Neural progenitor cell (in vitro differentiated cells): Measurements from ENCODE around the gene WSB2. TPM values are rescaled to one million over a fixed set of nuclear protein-coding genes. Genes with fewer than 3 reads are reported as not detected.

Experiments
- DNase-seq: peaks from one replicate; pipeline ENCODE4 v3.0.0-alpha.2; 2016; ENCODE audit warnings: low spot score
- H2AFZ ChIP-seq: fragments of 200-600 bp; sonication (generic); replicated peaks from 2 replicates; pipeline ENCODE4 v1.6.1; 2016; ENCODE audit warnings: antibody characterized with exemption
- H3F3A ChIP-seq: fragments of 200-600 bp; sonication (generic); 2 replicates; pipeline ENCODE4 v1.6.1; 2016; ENCODE audit warnings: antibody characterized with exemption, low read depth
- H3K27ac ChIP-seq: fragments of 200-600 bp; sonication (generic); 2 replicates; pipeline ENCODE4 v1.5.1; 2016; ENCODE audit warnings: mild to moderate bottlenecking
- H3K27me3 ChIP-seq: fragments of 200-600 bp; sonication (generic); 2 replicates; pipeline ENCODE4 v1.6.1; 2016; ENCODE audit warnings: mild to moderate bottlenecking, moderate library complexity
- H3K36me3 ChIP-seq: fragments of 200-600 bp; sonication (generic); 2 replicates; pipeline ENCODE4 v1.5.1; 2016
- H3K4me1 ChIP-seq: fragments of 200-600 bp; sonication (generic); 2 replicates; pipeline ENCODE4 v1.6.1; 2016; ENCODE audit warnings: mixed run types
- H3K4me2 ChIP-seq: fragments of 200-600 bp; sonication (generic); 2 replicates; pipeline ENCODE4 v1.6.1; 2016
- H3K4me3 ChIP-seq: fragments of 200-600 bp; sonication (generic); 2 replicates; pipeline ENCODE4 v1.5.1; 2016
- H3K79me2 ChIP-seq: fragments of 200-600 bp; sonication (generic); 2 replicates; pipeline ENCODE4 v1.6.1; 2016; ENCODE audit warnings: low read depth
- H3K9ac ChIP-seq: fragments of 200-600 bp; sonication (generic); 2 replicates; pipeline ENCODE4 v1.6.1; 2016
- H3K9me3 ChIP-seq: fragments of 200-600 bp; sonication (generic); 2 replicates; pipeline ENCODE4 v1.5.1; 2016; ENCODE audit warnings: low read depth
- H4K20me1 ChIP-seq: fragments of 200-600 bp; sonication (generic); 2 replicates; pipeline ENCODE4 v1.6.1; 2016; ENCODE audit warnings: low read depth
- H3K27ac Mint-ChIP-seq: 3 replicates; pipeline ENCODE4 v1.8.0; 2021; ENCODE audit warnings: mixed read lengths
- H3K27me3 Mint-ChIP-seq: 2 replicates; pipeline ENCODE4 v1.8.0; 2022; ENCODE audit warnings: low read depth, mild to moderate bottlenecking, inconsistent platforms, moderate library complexity, mixed read lengths; ENCODE audit not compliant: insufficient read depth
- H3K36me3 Mint-ChIP-seq: 3 replicates; pipeline ENCODE4 v1.8.0; 2021; ENCODE audit warnings: mixed read lengths
- H3K4me1 Mint-ChIP-seq: 3 replicates; pipeline ENCODE4 v1.8.0; 2021; ENCODE audit warnings: mixed read lengths
- H3K4me3 Mint-ChIP-seq: 3 replicates; pipeline ENCODE4 v1.8.0; 2021; ENCODE audit warnings: mild to moderate bottlenecking, moderate library complexity, mixed read lengths
- H3K9me3 Mint-ChIP-seq: 3 replicates; pipeline ENCODE4 v1.8.0; 2020; ENCODE audit warnings: mixed read lengths
- EZH2 ChIP-seq: fragments of 200-600 bp; sonication (generic); IDR thresholded peaks from 2 replicates; pipeline ENCODE4 v1.6.1; 2017; ENCODE audit warnings: antibody characterized with exemption, mild to moderate bottlenecking, moderate library complexity
- EZH2phosphoT487 ChIP-seq: fragments of 200-600 bp; sonication (generic); IDR thresholded peaks from 2 replicates; pipeline ENCODE4 v1.6.1; 2017; ENCODE audit warnings: antibody characterized with exemption
- total RNA-seq: library from RNA; depleted of rRNA; stranded (reverse); fragments of >200 nt; gene quantifications from 2 replicates; pipeline ENCODE4 v1.2.3, GENCODE V29; 2015; ENCODE audit warnings: low replicate concordance
- TF ChIP-seq, protein P1 (sequence below): fragments of 200-600 bp; sonication (generic); IDR thresholded peaks from 2 replicates; pipeline ENCODE4 v1.5.1; 2017; ENCODE audit warnings: antibody characterized with exemption, mild to moderate bottlenecking

WSB2 gene
- total RNA-seq, 1 donor from 2014 or later: 21.2 TPM

DNA sequence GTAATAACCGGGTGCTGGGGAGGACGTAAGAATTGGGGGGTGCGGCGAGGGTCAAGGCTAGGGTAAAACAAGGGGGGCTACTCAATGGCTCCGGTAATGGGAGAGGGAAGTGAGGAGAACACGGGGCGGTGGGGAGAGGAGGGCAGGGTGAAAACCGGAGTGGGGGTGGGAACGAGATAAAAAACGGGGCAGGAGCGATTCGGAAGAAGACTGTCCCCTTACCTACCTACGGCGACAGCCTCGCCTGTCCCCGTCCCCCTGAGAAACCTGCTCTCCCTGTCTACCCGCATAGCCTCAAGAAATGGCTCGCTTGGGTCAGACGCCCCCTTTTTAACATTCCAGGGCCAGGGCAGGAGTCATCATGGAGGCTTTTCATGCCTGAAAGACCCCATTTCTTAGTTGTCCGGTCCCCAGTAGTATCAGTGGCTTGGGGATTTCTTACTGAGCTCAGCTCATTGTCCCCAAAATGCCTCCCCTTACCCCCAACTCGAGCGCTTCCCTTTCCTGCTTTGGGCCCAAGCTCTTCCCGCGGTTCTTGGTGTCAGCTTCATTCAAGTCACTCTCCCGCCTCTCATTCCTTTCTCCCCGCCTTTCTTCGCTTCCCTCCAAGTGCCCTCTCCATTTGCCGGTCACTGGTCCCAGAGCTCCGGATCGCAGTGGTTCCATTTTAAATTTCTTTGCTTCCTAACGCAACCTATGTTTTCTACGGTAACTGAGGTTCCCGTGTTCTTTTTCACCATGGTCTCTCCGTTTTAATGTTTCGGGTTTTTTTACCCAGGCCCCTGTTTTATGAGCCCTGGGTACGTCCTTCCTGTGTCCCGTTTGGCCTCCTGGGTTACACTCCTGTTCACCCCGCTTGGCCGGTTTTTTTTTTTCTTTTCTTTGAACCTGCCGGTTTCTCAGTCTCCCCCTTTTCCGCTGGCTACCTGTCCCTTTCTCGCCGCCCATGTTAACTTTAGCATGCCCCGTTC lies 1.2 kb upstream of the WSB2 start:
- peaks cover 12% of the 10 kb centered on the region for H4K20me1 ChIP-seq
- H3K36me3 Mint-ChIP-seq: peaks cover 8% of the 10 kb centered on the region
- H3K4me2 ChIP-seq: peak overlapping the region; percentile 88
- H3K36me3 ChIP-seq: no peaks in the 10 kb centered on the region
- H3K4me1 ChIP-seq: peaks cover 17% of the 10 kb centered on the region
- peak; percentile 33 for TF ChIP-seq EZH2phosphoT487
- TF ChIP-seq, protein P1, sequence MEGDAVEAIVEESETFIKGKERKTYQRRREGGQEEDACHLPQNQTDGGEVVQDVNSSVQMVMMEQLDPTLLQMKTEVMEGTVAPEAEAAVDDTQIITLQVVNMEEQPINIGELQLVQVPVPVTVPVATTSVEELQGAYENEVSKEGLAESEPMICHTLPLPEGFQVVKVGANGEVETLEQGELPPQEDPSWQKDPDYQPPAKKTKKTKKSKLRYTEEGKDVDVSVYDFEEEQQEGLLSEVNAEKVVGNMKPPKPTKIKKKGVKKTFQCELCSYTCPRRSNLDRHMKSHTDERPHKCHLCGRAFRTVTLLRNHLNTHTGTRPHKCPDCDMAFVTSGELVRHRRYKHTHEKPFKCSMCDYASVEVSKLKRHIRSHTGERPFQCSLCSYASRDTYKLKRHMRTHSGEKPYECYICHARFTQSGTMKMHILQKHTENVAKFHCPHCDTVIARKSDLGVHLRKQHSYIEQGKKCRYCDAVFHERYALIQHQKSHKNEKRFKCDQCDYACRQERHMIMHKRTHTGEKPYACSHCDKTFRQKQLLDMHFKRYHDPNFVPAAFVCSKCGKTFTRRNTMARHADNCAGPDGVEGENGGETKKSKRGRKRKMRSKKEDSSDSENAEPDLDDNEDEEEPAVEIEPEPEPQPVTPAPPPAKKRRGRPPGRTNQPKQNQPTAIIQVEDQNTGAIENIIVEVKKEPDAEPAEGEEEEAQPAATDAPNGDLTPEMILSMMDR: no peak
- H3K27ac Mint-ChIP-seq: peak overlapping the region; percentile 48
- H3K27ac ChIP-seq: no peak overlapping the region
- H3K4me3 Mint-ChIP-seq: peak overlapping the region; percentile 88
- H3K79me2 ChIP-seq: peaks cover 47% of the 10 kb centered on the region
- no peaks in the 10 kb centered on the region for H3K9me3 ChIP-seq
- DNase-seq: peak; percentile 70
- peak overlapping the region; percentile 81 for H3K4me3 ChIP-seq
- H2AFZ ChIP-seq: peak overlapping the region; percentile 20
- H3K27me3 ChIP-seq: no peaks in the 10 kb centered on the region
- H3K9ac ChIP-seq: peak overlapping the region; percentile 22
- peaks cover 55% of the 10 kb centered on the region for H3F3A ChIP-seq
- no peaks in the 10 kb centered on the region for H3K9me3 Mint-ChIP-seq
- peaks cover 29% of the 10 kb centered on the region for H3K4me1 Mint-ChIP-seq
- peaks cover 3% of the 10 kb centered on the region for H3K27me3 Mint-ChIP-seq

DNA sequence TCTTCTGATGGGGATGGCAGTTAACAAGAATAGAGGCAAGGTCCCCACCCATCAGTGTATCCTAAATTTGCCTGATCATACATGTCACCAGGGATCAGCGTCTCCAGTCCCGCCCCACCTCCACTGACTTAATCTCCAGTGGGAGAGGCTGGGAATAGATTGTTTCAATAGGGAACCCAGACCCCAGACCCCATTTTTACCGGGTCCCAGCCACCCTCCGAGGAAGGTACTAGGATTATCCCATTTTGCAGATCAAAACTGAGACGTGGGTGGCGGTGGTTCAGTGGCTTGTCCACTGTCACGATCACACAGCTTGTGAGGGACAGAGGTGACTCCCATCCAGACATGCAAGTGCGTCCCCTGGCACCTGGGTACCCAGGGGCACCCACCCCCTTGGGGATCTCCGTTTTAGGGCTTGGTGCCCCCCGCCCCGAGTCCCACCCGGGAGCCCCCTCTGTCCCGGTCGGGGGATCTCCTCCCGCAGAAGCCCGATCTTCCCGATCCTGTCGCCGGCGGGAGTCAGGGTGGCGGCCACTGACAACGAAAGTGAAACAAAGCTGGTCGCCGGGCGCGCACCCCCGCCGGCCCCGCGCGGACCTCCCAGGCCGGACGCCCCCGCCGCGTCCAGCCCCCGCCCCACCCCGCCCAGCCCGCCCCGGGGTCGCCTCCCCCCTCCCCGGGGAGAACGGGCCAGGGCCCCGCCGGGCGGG lies 523 bp downstream of the WSB2 start:
- H3K4me1 ChIP-seq: peaks cover 17% of the 10 kb centered on the region
- Mint-ChIP-seq H3K9me3 (no peaks in the 10 kb centered on the region), H3K4me1 (peaks cover 29% of the 10 kb centered on the region), H3K36me3 (peaks cover 2% of the 10 kb centered on the region), H3K27ac (peak overlapping the region; percentile 74), H3K4me3 (peak overlapping the region; percentile 90), H3K27me3 (peaks cover 3% of the 10 kb centered on the region)
- no peak overlapping the region for H3K27ac ChIP-seq
- no peak overlapping the region for H3K9ac ChIP-seq
- H3K36me3 ChIP-seq: no peaks in the 10 kb centered on the region
- peak overlapping the region; percentile 81 for H3K4me3 ChIP-seq
- no peaks in the 10 kb centered on the region for H3K9me3 ChIP-seq
- peaks cover 52% of the 10 kb centered on the region for H3F3A ChIP-seq
- DNase-seq: peak; percentile 49
- H3K79me2 ChIP-seq: peaks cover 52% of the 10 kb centered on the region
- TF ChIP-seq EZH2phosphoT487: no peak
- no peak for TF ChIP-seq EZH2
- TF ChIP-seq, protein P1: no peak
- H4K20me1 ChIP-seq: peaks cover 12% of the 10 kb centered on the region
- no peaks in the 10 kb centered on the region for H3K27me3 ChIP-seq
- H3K4me2 ChIP-seq: peak overlapping the region; percentile 90
- H2AFZ ChIP-seq: no peak overlapping the region

DNA sequence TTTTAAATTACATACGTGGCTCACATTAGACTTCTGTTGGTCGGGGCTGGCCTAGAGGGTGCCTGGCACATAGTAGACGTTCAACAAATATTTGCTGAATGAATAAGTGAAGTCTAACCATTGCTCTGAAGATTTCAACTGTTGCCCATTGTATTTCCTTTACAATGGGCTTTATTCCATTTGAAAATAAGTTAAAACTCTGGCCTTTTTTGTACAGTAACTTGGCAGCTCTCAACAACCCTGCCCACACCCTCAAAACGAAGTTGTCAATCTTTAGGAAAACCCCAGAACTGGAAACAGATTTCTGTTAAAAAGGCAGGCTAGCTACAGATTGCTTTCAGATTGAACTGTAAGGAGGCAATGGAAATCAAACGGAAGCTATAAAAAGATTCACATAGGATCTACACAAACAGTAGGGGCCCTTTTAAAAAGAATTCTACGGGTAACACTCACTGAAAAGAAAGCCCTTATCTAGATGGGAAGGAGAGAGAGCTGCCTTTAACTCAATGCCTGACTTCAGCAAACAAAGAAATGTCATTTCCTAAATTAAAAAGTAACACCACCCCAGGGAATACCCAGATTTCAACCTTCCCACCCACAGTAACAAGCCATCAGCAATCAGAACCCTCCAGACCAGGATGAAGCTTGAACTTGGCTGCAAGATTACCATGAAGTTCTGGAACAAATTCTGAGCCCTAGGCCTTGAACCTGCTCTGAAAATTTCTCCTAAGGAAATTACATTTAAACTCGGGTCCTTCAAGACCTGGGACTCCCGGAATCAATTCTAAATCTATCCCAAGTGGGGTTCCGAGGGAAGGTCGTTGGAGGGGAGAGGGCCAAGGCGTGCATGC lies 1.4 kb downstream of the WSB2 start:
- H3F3A ChIP-seq: peaks cover 44% of the 10 kb centered on the region
- H2AFZ ChIP-seq: no peak overlapping the region
- DNase-seq: no peak
- peaks cover 3% of the 10 kb centered on the region for H3K27me3 Mint-ChIP-seq
- no peak overlapping the region for H3K27ac ChIP-seq
- H3K79me2 ChIP-seq: peaks cover 60% of the 10 kb centered on the region
- H3K4me3 ChIP-seq: peak overlapping the region; percentile 81
- H3K9ac ChIP-seq: no peak overlapping the region
- TF ChIP-seq EZH2phosphoT487: no peak
- TF ChIP-seq EZH2: no peak
- TF ChIP-seq, protein P1: no peak
- H3K4me3 Mint-ChIP-seq: peak overlapping the region; percentile 90
- H3K27me3 ChIP-seq: no peaks in the 10 kb centered on the region
- H3K4me2 ChIP-seq: peak overlapping the region; percentile 90
- peaks cover 11% of the 10 kb centered on the region for H3K4me1 ChIP-seq
- peaks cover 5% of the 10 kb centered on the region for H3K36me3 Mint-ChIP-seq
- peaks cover 12% of the 10 kb centered on the region for H4K20me1 ChIP-seq
- peak overlapping the region; percentile 74 for H3K27ac Mint-ChIP-seq
- H3K9me3 Mint-ChIP-seq: no peaks in the 10 kb centered on the region
- peaks cover 30% of the 10 kb centered on the region for H3K4me1 Mint-ChIP-seq
- H3K36me3 ChIP-seq: no peaks in the 10 kb centered on the region
- H3K9me3 ChIP-seq: no peaks in the 10 kb centered on the region
